Endothelial cell of umbilical vein (primary cell): ENCODE measurements around the gene BMPR1B. TPM values are rescaled to one million over a fixed set of nuclear protein-coding genes. Genes with fewer than 3 reads are reported as not detected.

ENCODE experiments used
- BruUV-seq: library from RNA; stranded (reverse); fragments of 400-500 nt; replicated peaks from 2 replicates; lab custom pipeline; 2021; lab: Mats Ljungman, UMichigan
- CTCF ChIA-PET: fragments of 300-600, 350-600 bp; sonication (Branson Sonifier 250); formaldehyde crosslinking; loops from one replicate; lab custom pipeline; 2021; ENCODE audit warnings: antibody characterized with exemption, inconsistent platforms; lab: Charles Lee
- POLR2A ChIA-PET: fragments of 300-600, 350-600 bp; sonication (Branson Sonifier 250); formaldehyde crosslinking; loops from one replicate; lab custom pipeline; 2021; ENCODE audit warnings: antibody characterized with exemption, inconsistent platforms; lab: Charles Lee
- DNase-seq: peaks from one replicate; pipeline ENCODE4 v3.0.0-alpha.2; 2011; ENCODE audit warnings: low read depth, low spot score
- FAIRE-seq: peaks from 2 replicates; lab custom pipeline; 2011; peaks lifted over from hg19 to GRCh38; lab: Jason Lieb, UNC
- H2AFZ ChIP-seq: 2 replicates; pipeline ENCODE4 v1.6.0; 2012; ENCODE audit warnings: low read depth, low read length, control low read depth, inconsistent platforms
- H3K27ac ChIP-seq: 2 replicates; pipeline ENCODE4 v1.5.1; 2011; ENCODE audit warnings: low read depth, mild to moderate bottlenecking, control low read depth, low read length, moderate library complexity; ENCODE audit not compliant: insufficient read depth
- H3K27me3 ChIP-seq, 2 experiments: 2 replicates each; pipeline versions ENCODE4 v1.6.0 to v1.6.1; 2011; ENCODE audit warnings: low read length in 2 of 2, mixed read lengths in 1 of 2; ENCODE audit not compliant: control insufficient read depth in 2 of 2, insufficient read depth in 2 of 2
- H3K36me3 ChIP-seq, 2 experiments: 2 replicates in 1 of 2; 3 replicates in 1 of 2; pipeline ENCODE4 v1.5.1; 2011; ENCODE audit warnings: low read length in 2 of 2, mild to moderate bottlenecking in 1 of 2, moderate library complexity in 1 of 2; ENCODE audit not compliant: control insufficient read depth in 2 of 2, insufficient read depth in 2 of 2; ENCODE audit errors: extremely low read depth in 1 of 2
- H3K4me1 ChIP-seq: 3 replicates; pipeline ENCODE4 v1.5.1; 2011; ENCODE audit warnings: mild to moderate bottlenecking, low read length; ENCODE audit not compliant: control insufficient read depth, insufficient read depth; ENCODE audit errors: extremely low read depth
- H3K4me2 ChIP-seq: 2 replicates; pipeline ENCODE4 v1.6.1; 2011; ENCODE audit warnings: low read length, control low read depth, mixed read lengths; ENCODE audit not compliant: insufficient read depth
- H3K4me3 ChIP-seq, 3 experiments: fragments of 200-600 bp in 1 of 3; sonication (generic), shearing (Covaris generic) in 1 of 3; replicated peaks in 1 of 3; 2 replicates each; pipeline ENCODE4 v1.5.1; 2011 to 2016; ENCODE audit warnings: control low read depth in 3 of 3, low read length in 3 of 3, mild to moderate bottlenecking in 2 of 3, inconsistent platforms in 1 of 3, low read depth in 1 of 3, moderate library complexity in 1 of 3; ENCODE audit not compliant: insufficient read depth in 1 of 3
- H3K79me2 ChIP-seq: 2 replicates; pipeline ENCODE4 v1.6.0; 2012; ENCODE audit warnings: low read length, inconsistent platforms; ENCODE audit not compliant: control insufficient read depth, insufficient read depth
- H3K9ac ChIP-seq: replicated peaks from 2 replicates; pipeline ENCODE3; 2011; ENCODE audit warnings: low read length, control low read depth; ENCODE audit not compliant: insufficient read depth; ENCODE audit errors: extremely low read depth
- H3K9me1 ChIP-seq: replicated peaks from 3 replicates; pipeline ENCODE4 v1.6.0; 2011; ENCODE audit warnings: mild to moderate bottlenecking, low read length; ENCODE audit not compliant: control insufficient read depth, insufficient read depth; ENCODE audit errors: extremely low read depth
- H3K9me3 ChIP-seq: replicated peaks from 2 replicates; pipeline ENCODE4 v1.5.1; 2012; ENCODE audit warnings: low read length, inconsistent platforms; ENCODE audit not compliant: control insufficient read depth, insufficient read depth
- H4K20me1 ChIP-seq: replicated peaks from 2 replicates; pipeline ENCODE3; 2011; ENCODE audit warnings: mild to moderate bottlenecking, low read length; ENCODE audit not compliant: control insufficient read depth, insufficient read depth; ENCODE audit errors: extremely low read depth
- EZH2 ChIP-seq: IDR thresholded peaks from 2 replicates; pipeline ENCODE4 v1.6.1; 2012; ENCODE audit warnings: borderline replicate concordance, low read depth, mild to moderate bottlenecking, moderate library complexity, low read length, inconsistent platforms; ENCODE audit not compliant: severe bottlenecking
- FOS ChIP-seq: IDR thresholded peaks from 2 replicates; pipeline ENCODE4 v1.6.1; 2011; ENCODE audit warnings: mild to moderate bottlenecking, low read length, moderate library complexity, borderline replicate concordance; ENCODE audit not compliant: insufficient read depth
- GATA2 ChIP-seq: IDR thresholded peaks from 2 replicates; pipeline ENCODE4 v1.7.0; 2011; ENCODE audit warnings: low read depth, mild to moderate bottlenecking, moderate library complexity, mixed read lengths, low read length; ENCODE audit not compliant: insufficient read length, insufficient read depth
- JUN ChIP-seq: IDR thresholded peaks from 2 replicates; pipeline ENCODE4 v1.6.1; 2011; ENCODE audit warnings: borderline replicate concordance, low read depth; ENCODE audit not compliant: insufficient read length, insufficient read depth
- MYC ChIP-seq: IDR thresholded peaks from one replicate; pipeline ENCODE4 v1.6.1; 2011; ENCODE audit warnings: mild to moderate bottlenecking, low read depth, low read length
- POLR2A ChIP-seq: IDR thresholded peaks from 2 replicates; pipeline ENCODE4 v1.6.1; 2012; ENCODE audit warnings: low read depth, mild to moderate bottlenecking, control low read depth, low read length
- POLR2AphosphoS5 ChIP-seq: IDR thresholded peaks from 2 replicates; pipeline ENCODE4 v1.6.1; 2012; ENCODE audit warnings: low read depth, mild to moderate bottlenecking, control low read depth, low read length, moderate library complexity; ENCODE audit not compliant: insufficient read depth
- dilution Hi-C: fragments of 300-500 bp; cut with MboI; formaldehyde crosslinking; loops from one replicate; pipeline ENCODE4 v1.15.0; 2019; ENCODE audit warnings: low sequenced_read_pairs; ENCODE audit not compliant: extremely low pct_ligation_motif_present
- intact Hi-C: fragments of 100-400 bp; cut with micrococcal nuclease; formaldehyde crosslinking; loops from one replicate; pipeline ENCODE4 v1.10.0; 2022
- polyA plus RNA-seq, 4 experiments: library from polyadenylated mRNA; depleted of rRNA in 3 of 4; stranded (reverse) in 3 of 4; unstranded in 1 of 4; fragments of >200 nt; gene quantifications; 2 replicates each; pipeline versions ENCODE4 v1.2.1 to v1.2.3, GENCODE V29; 2011 to 2012; ENCODE audit warnings: missing spikeins in 1 of 4
- total RNA-seq: library from RNA; stranded (reverse); gene quantifications from 2 replicates; pipeline ENCODE4 v1.2.3, GENCODE V29; 2021
- TF ChIP-seq, protein P1 (sequence below): IDR thresholded peaks from 2 replicates; pipeline ENCODE4 v1.6.1; 2011; ENCODE audit not compliant: insufficient read depth, insufficient read length
- TF ChIP-seq, protein P2 (sequence below), 2 donors: IDR thresholded peaks; 1 replicate in 1 of 2; 2 replicates in 1 of 2; pipeline ENCODE4 v1.5.1; 2011; ENCODE audit warnings: low read length in 2 of 2, mild to moderate bottlenecking in 2 of 2, moderate library complexity in 2 of 2, control low read depth in 1 of 2, inconsistent platforms in 1 of 2, low read depth in 1 of 2; ENCODE audit not compliant: insufficient read depth in 1 of 2; ENCODE audit errors: extremely low read depth in 1 of 2

Gene BMPR1B
- total and polyA plus RNA-seq, 2 donors (not counting 3 experiments of a cell fraction or from before 2014, with no cell fraction given): 0.28 to 2.1 TPM

DNA sequence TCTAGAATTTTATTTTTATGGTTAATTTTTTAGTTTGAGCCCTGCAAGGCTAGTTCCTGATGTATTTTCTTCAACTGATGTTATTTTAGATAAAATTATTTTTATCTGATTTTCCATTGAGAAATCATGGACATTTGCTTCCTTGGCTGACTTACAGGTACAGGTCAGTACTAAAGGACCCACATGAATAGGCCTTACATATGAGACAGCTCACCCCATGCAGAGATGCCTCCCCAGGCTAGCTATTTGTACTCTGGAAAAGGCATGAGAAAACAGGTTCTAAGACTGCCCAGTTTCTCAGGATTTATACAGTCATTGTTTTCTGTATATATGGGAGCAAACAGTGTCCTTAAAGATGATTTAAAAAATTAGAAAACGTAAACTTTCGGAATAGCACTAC is 255.5 kb downstream of the BMPR1B start:
- dilution Hi-C loops: no loop called here

More for the DNA sequence above, 255.5 kb downstream of the BMPR1B start:
- Histone ChIP-seq H3K36me3 (no peaks in the 10 kb centered on the region), H3K4me3 (no peak overlapping the region), H4K20me1 (no peaks in the 10 kb centered on the region), H3K9me3 (no peaks in the 10 kb centered on the region), H3K4me2 (no peak overlapping the region), H3K27me3 (no peaks in the 10 kb centered on the region), H2AFZ (no peak overlapping the region), H3K9ac (no peak overlapping the region), H3K79me2 (no peaks in the 10 kb centered on the region), H3K4me1 (no peaks in the 10 kb centered on the region), H3K9me1 (no peaks in the 10 kb centered on the region), H3K27ac (no peak overlapping the region)
- intact Hi-C loops: no loop called here
- CTCF ChIA-PET: no interaction called here
- no peak for TF ChIP-seq POLR2A
- no peak for TF ChIP-seq JUN
- TF ChIP-seq, protein P1, sequence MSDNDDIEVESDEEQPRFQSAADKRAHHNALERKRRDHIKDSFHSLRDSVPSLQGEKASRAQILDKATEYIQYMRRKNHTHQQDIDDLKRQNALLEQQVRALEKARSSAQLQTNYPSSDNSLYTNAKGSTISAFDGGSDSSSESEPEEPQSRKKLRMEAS: no peak
- TF ChIP-seq POLR2AphosphoS5: no peak
- no peak for TF ChIP-seq MYC
- TF ChIP-seq EZH2: no peak
- TF ChIP-seq FOS: no peak
- no peak for TF ChIP-seq GATA2
- TF ChIP-seq, protein P2, sequence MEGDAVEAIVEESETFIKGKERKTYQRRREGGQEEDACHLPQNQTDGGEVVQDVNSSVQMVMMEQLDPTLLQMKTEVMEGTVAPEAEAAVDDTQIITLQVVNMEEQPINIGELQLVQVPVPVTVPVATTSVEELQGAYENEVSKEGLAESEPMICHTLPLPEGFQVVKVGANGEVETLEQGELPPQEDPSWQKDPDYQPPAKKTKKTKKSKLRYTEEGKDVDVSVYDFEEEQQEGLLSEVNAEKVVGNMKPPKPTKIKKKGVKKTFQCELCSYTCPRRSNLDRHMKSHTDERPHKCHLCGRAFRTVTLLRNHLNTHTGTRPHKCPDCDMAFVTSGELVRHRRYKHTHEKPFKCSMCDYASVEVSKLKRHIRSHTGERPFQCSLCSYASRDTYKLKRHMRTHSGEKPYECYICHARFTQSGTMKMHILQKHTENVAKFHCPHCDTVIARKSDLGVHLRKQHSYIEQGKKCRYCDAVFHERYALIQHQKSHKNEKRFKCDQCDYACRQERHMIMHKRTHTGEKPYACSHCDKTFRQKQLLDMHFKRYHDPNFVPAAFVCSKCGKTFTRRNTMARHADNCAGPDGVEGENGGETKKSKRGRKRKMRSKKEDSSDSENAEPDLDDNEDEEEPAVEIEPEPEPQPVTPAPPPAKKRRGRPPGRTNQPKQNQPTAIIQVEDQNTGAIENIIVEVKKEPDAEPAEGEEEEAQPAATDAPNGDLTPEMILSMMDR (IDR thresholded peaks at IDR 0.05; ENCODE audit: extremely low read depth in 1 of 2, insufficient read depth in 1 of 2, low read depth in 1 of 2, low read length in 2 of 2): no peak
- FAIRE-seq: no peak
- POLR2A ChIA-PET: no interaction called here
- DNase-seq: no peak
- BruUV-seq: no TSS peak
